ENCODE results near the gene MAFB.

MAFB gene

GRCh38 chr20:40648210-40649072, 40.6 kb downstream of the MAFB start:
- Histone ChIP-seq H3K27ac (ENCODE audit: low read depth, low read length) (no peak overlapping the region), H3K4me1 (ENCODE audit: insufficient read depth, low read length) (no peaks in the 10 kb centered on the region), H3K36me3 (ENCODE audit: insufficient read depth, low read length) (no peaks in the 10 kb centered on the region), H3K9ac (ENCODE audit: low read length) (no peak overlapping the region), H3K4me3 (ENCODE audit: low read depth in 1 of 2, low read length in 2 of 2) (no peak overlapping the region), H3K9me3 (ENCODE audit: low read length) (no peaks in the 10 kb centered on the region), H3K27me3 (ENCODE audit: control insufficient read depth in 1 of 2, insufficient read depth in 2 of 2, low read length in 2 of 2) (no peaks in the 10 kb centered on the region)

- Histone ChIP-seq H3K27me3 (ENCODE audit: control insufficient read depth in 1 of 2, insufficient read depth in 2 of 2, low read length in 2 of 2) (no peaks in the 10 kb centered on the region), H3K4me3 (ENCODE audit: low read depth in 1 of 2, low read length in 2 of 2) (no peak overlapping the region), H3K9me3 (ENCODE audit: low read length) (no peaks in the 10 kb centered on the region), H3K9ac (ENCODE audit: low read length) (no peak overlapping the region), H3K36me3 (ENCODE audit: insufficient read depth, low read length) (no peaks in the 10 kb centered on the region), H3K4me1 (ENCODE audit: insufficient read depth, low read length) (no peaks in the 10 kb centered on the region), H3K27ac (ENCODE audit: low read depth, low read length) (no peak overlapping the region)
Measured at GRCh38 chr20:40646813-40647212, 42.2 kb downstream of the MAFB start.

GRCh38 chr20:40646361-40646760, 42.7 kb downstream of the MAFB start:
- H3K27ac ChIP-seq (ENCODE audit: low read depth, low read length), result no peak overlapping the region
- no peaks in the 10 kb centered on the region for H3K4me1 ChIP-seq (ENCODE audit: insufficient read depth, low read length)

GRCh38 chr20:40644863-40645262, 44.2 kb downstream of the MAFB start:
- no peak overlapping the region for H3K27ac ChIP-seq (ENCODE audit: low read depth, low read length)
- H3K4me3 ChIP-seq (ENCODE audit: low read depth in 1 of 2, low read length in 2 of 2), result no peak overlapping the region
- no peaks in the 10 kb centered on the region for H3K27me3 ChIP-seq (ENCODE audit: control insufficient read depth in 1 of 2, insufficient read depth in 2 of 2, low read length in 2 of 2)
- H3K36me3 ChIP-seq (ENCODE audit: insufficient read depth, low read length), result no peaks in the 10 kb centered on the region
- no peaks in the 10 kb centered on the region for H3K9me3 ChIP-seq (ENCODE audit: low read length)
- H3K9ac ChIP-seq (ENCODE audit: low read length), result no peak overlapping the region
- no peaks in the 10 kb centered on the region for H3K4me1 ChIP-seq (ENCODE audit: insufficient read depth, low read length)

More at GRCh38 chr20:40646361-40646760, 42.7 kb downstream of the MAFB start:
- H3K27me3 ChIP-seq (ENCODE audit: control insufficient read depth in 1 of 2, insufficient read depth in 2 of 2, low read length in 2 of 2), result no peaks in the 10 kb centered on the region
- no peaks in the 10 kb centered on the region for H3K36me3 ChIP-seq (ENCODE audit: insufficient read depth, low read length)
- no peak overlapping the region for H3K4me3 ChIP-seq (ENCODE audit: low read depth in 1 of 2, low read length in 2 of 2)
- no peak overlapping the region for H3K9ac ChIP-seq (ENCODE audit: low read length)
- no peaks in the 10 kb centered on the region for H3K9me3 ChIP-seq (ENCODE audit: low read length)

- H3K27me3 ChIP-seq (ENCODE audit: control insufficient read depth in 1 of 2, insufficient read depth in 2 of 2, low read length in 2 of 2), result no peaks in the 10 kb centered on the region
Measured at GRCh38 chr20:40643891-40644290, 45.1 kb downstream of the MAFB start.

GRCh38 chr20:40641809-40642208, 47.2 kb downstream of the MAFB start:
- no peaks in the 10 kb centered on the region for H3K27me3 ChIP-seq (ENCODE audit: control insufficient read depth in 1 of 2, insufficient read depth in 2 of 2, low read length in 2 of 2)
- no peak overlapping the region for H3K9ac ChIP-seq (ENCODE audit: low read length)
- no peak overlapping the region for H3K4me3 ChIP-seq (ENCODE audit: low read depth in 1 of 2, low read length in 2 of 2)
- no peak overlapping the region for H3K27ac ChIP-seq (ENCODE audit: low read depth, low read length)
- no peaks in the 10 kb centered on the region for H3K9me3 ChIP-seq (ENCODE audit: low read length)
- no peaks in the 10 kb centered on the region for H3K4me1 ChIP-seq (ENCODE audit: insufficient read depth, low read length)
- no peaks in the 10 kb centered on the region for H3K36me3 ChIP-seq (ENCODE audit: insufficient read depth, low read length)

More at GRCh38 chr20:40643891-40644290, 45.1 kb downstream of the MAFB start:
- Histone ChIP-seq H3K9me3 (ENCODE audit: low read length) (no peaks in the 10 kb centered on the region), H3K36me3 (ENCODE audit: insufficient read depth, low read length) (no peaks in the 10 kb centered on the region), H3K4me1 (ENCODE audit: insufficient read depth, low read length) (no peaks in the 10 kb centered on the region), H3K9ac (ENCODE audit: low read length) (no peak overlapping the region), H3K4me3 (ENCODE audit: low read depth in 1 of 2, low read length in 2 of 2) (no peak overlapping the region), H3K27ac (ENCODE audit: low read depth, low read length) (no peak overlapping the region)

GRCh38 chr20:40641202-40641601, 47.8 kb downstream of the MAFB start:
- no peak overlapping the region for H3K27ac ChIP-seq (ENCODE audit: low read depth, low read length)

GRCh38 chr20:40640667-40641066, 48.4 kb downstream of the MAFB start:
- Histone ChIP-seq H3K27ac (ENCODE audit: low read depth, low read length) (no peak overlapping the region), H3K4me3 (ENCODE audit: low read depth in 1 of 2, low read length in 2 of 2) (no peak overlapping the region), H3K9ac (ENCODE audit: low read length) (no peak overlapping the region), H3K9me3 (ENCODE audit: low read length) (no peaks in the 10 kb centered on the region), H3K36me3 (ENCODE audit: insufficient read depth, low read length) (no peaks in the 10 kb centered on the region), H3K27me3 (ENCODE audit: control insufficient read depth in 1 of 2, insufficient read depth in 2 of 2, low read length in 2 of 2) (no peaks in the 10 kb centered on the region), H3K4me1 (ENCODE audit: insufficient read depth, low read length) (no peaks in the 10 kb centered on the region)

More at GRCh38 chr20:40641202-40641601, 47.8 kb downstream of the MAFB start:
- Histone ChIP-seq H3K36me3 (ENCODE audit: insufficient read depth, low read length) (no peaks in the 10 kb centered on the region), H3K4me3 (ENCODE audit: low read depth in 1 of 2, low read length in 2 of 2) (no peak overlapping the region), H3K27me3 (ENCODE audit: control insufficient read depth in 1 of 2, insufficient read depth in 2 of 2, low read length in 2 of 2) (no peaks in the 10 kb centered on the region), H3K9ac (ENCODE audit: low read length) (no peak overlapping the region), H3K9me3 (ENCODE audit: low read length) (no peaks in the 10 kb centered on the region), H3K4me1 (ENCODE audit: insufficient read depth, low read length) (no peaks in the 10 kb centered on the region)

GRCh38 chr20:40639676-40640355, 49.2 kb downstream of the MAFB start:
- Histone ChIP-seq H3K27me3 (ENCODE audit: control insufficient read depth in 1 of 2, insufficient read depth in 2 of 2, low read length in 2 of 2) (no peaks in the 10 kb centered on the region), H3K9me3 (ENCODE audit: low read length) (no peaks in the 10 kb centered on the region), H3K36me3 (ENCODE audit: insufficient read depth, low read length) (no peaks in the 10 kb centered on the region), H3K27ac (ENCODE audit: low read depth, low read length) (no peak overlapping the region), H3K4me1 (ENCODE audit: insufficient read depth, low read length) (no peaks in the 10 kb centered on the region), H3K9ac (ENCODE audit: low read length) (no peak overlapping the region), H3K4me3 (ENCODE audit: low read depth in 1 of 2, low read length in 2 of 2) (no peak overlapping the region)

- Histone ChIP-seq H3K9me3 (ENCODE audit: low read length) (no peaks in the 10 kb centered on the region), H3K27me3 (ENCODE audit: control insufficient read depth in 1 of 2, insufficient read depth in 2 of 2, low read length in 2 of 2) (no peaks in the 10 kb centered on the region), H3K36me3 (ENCODE audit: insufficient read depth, low read length) (no peaks in the 10 kb centered on the region), H3K4me1 (ENCODE audit: insufficient read depth, low read length) (no peaks in the 10 kb centered on the region), H3K27ac (ENCODE audit: low read depth, low read length) (no peak overlapping the region), H3K4me3 (ENCODE audit: low read depth in 1 of 2, low read length in 2 of 2) (no peak overlapping the region), H3K9ac (ENCODE audit: low read length) (no peak overlapping the region)
Measured at GRCh38 chr20:40639132-40639531, 49.9 kb downstream of the MAFB start.

- no peaks in the 10 kb centered on the region for H3K9me3 ChIP-seq (ENCODE audit: low read length)
- H3K27ac ChIP-seq (ENCODE audit: low read depth, low read length), result no peak overlapping the region
- H3K27me3 ChIP-seq (ENCODE audit: control insufficient read depth in 1 of 2, insufficient read depth in 2 of 2, low read length in 2 of 2), result no peaks in the 10 kb centered on the region
- no peak overlapping the region for H3K9ac ChIP-seq (ENCODE audit: low read length)
- no peaks in the 10 kb centered on the region for H3K4me1 ChIP-seq (ENCODE audit: insufficient read depth, low read length)
- H3K4me3 ChIP-seq (ENCODE audit: low read depth in 1 of 2, low read length in 2 of 2), result no peak overlapping the region
- H3K36me3 ChIP-seq (ENCODE audit: insufficient read depth, low read length), result no peaks in the 10 kb centered on the region
Measured at GRCh38 chr20:40638414-40638813, 50.6 kb downstream of the MAFB start.

All from muscle layer of colon (tissue), 2 donors.